Measurements from ENCODE around the gene ARFIP2.

ARFIP2 gene

GRCh38 chr11:6482441-6482840, 1.3 kb upstream of the ARFIP2 start:
- no peak for DNase-seq (ENCODE audit: low read depth in 3 of 3)

- DNase-seq (ENCODE audit: low read depth in 3 of 3) = no peak
These were observed 769 bp upstream of the ARFIP2 start for GRCh38 chr11:6481924-6482275.

DNA sequence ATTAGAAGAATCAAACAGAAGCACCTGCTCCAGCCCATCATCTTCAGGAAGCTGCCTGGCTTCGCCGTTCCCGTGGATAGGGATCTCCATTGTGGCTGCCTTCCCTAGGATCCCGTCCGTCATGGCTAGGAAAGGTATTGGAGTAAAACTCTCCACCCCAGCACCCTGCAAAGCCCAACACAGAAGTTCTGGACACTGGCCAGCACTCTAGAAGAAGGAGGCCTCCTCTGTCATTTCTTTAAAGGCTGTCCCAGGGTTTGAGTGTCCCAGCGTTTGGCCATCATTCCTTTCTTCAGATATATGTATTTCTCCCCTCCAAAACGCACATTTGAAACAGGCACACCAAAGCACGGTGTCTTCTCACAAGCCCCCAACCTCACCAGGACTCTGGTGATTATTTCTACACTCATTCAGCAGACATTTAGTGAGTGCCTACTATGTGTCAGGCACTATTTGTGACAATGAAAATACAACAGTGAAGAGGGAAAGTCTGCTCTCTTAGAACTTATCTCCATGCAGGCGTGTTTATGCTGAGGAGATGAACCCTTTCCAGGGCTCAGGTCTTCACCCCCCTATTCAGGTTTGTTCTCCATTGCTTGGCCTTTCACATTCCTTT, 724 bp downstream of the ARFIP2 start:
- DNase-seq (ENCODE audit: low read depth in 3 of 3) = no peak

- no peak for DNase-seq (ENCODE audit: low read depth in 3 of 3)
These were observed 4.6 kb downstream of the ARFIP2 start for GRCh38 chr11:6476571-6476970.

DNA sequence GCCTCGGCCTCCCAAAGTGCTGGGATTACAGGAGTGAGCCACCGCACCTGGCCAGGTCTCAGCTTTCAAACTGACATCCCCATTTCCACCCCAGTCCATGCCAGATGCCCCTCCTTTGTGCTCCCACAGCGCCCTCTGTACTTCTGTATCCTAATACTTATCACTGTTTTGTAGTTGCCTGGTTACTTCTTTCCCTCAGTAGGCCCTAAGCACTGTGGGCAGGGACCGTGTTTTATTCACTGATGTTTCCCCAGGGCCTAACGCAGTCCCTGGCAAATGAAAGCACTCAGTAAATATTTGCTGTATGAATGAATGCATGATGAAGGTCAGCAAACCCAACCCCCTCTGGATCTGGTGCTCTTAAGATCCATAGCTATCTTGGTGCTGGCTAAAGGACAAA, 5.2 kb downstream of the ARFIP2 start:
- DNase-seq (ENCODE audit: low read depth in 3 of 3) = no peak

DNA sequence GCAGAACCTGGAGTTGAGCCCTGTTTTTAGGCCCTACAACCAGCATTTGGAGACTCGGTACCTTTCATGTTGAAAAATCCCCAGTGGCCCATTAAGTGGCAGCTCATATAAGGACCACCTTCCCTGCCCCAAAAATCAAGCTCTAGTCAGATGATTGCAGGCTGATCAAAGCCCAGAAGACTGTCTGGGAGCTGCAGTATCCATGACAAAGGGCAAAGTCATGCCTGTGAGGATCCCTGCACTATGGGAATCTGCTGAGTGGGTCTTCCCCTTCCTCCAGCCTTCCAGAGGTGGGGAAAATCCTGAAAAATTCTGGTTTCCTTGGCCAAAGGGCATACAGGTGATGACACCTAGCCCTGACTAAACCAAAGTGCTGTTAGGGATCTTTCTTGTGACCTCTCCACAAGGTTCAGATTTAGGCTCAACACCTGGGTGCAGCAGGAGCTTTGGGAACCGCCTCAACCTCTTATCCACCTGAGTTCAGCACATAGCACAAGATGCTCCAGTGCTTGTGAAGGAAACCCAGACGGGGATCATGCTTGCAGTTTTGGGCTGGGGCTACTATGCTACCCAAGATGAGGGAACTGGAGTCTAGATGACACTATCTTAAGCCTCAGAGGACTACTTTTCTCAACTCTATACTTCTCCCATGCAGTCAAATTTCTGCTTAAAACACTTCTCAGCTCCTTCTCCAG, 6.2 kb downstream of the ARFIP2 start:
- DNase-seq (ENCODE audit: low read depth in 3 of 3) = no peak

DNA sequence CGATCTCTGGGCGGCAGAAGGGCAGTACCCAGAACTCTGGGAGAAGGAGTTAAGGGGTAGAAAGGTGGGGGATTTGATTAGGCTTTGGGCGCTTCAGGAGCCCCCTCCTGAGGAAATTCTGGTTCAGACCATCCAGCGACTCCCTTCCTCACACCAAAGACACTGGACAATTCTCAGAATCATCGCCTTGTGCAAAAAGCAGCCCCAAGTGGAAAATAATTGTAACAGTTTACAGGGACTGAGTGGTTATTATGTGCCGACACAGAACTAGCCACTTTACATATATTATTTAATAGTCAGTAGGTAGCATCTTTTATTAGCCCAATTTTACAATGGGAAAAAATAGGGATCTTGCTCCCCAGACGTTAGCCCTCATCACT, 6.7 kb downstream of the ARFIP2 start:
- DNase-seq (ENCODE audit: low read depth in 3 of 3) = no peak

DNA sequence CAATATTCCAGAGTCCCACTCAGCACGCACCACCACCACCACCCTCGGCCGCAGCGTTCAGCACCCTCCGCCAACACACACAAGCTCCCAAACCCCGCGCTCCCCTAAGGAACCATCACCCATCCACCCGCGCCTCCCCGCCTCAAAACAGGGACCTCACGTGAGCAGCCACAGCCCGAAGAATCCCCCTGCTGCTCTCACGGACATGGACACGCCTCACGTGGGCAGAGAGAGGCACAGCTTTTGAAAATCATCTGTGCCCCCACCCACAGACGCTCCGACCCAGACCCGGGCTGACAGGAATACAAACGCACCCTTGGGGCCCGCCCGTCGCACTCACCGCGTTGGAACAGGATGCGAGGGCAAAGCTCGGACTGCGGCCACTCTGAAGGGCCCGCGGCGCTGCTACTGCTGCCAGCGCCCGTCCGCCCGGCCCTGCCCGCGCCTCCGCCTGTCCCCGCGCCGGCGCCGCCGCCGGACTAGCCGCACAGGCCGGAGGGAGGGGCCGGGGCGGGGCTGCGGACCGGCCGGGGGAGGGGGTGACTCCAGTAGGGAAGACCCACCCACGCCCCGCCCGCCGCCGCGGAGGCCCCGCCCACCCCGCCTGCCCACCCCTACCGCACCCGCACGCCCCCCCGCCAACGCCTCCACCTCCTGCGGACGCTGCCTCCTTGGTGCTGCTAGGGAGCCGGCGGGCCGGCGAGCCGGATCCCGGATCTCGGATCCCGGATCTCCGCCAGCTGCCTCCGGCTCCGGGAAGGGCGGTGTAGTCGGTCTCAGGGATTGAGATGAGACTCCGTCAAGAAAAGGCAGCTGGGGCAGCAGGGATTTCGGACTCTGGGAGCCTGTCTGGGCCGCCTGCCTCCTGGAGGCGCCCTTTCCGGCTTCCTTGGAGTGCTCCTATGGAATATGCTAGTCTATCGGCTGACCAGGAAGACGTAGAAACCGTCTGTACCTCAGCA, 7.4 kb downstream of the ARFIP2 start, which contains the start of gene TRIM3:
TRIM3 (minus strand) TSS at position 491 of the 962 bp plus-strand sequence. CDS start 8,246 bp downstream, outside the sequence.
- DNase-seq (ENCODE audit: low read depth in 3 of 3) = peak; percentile 21 to 68 (median 42)

- DNase-seq (ENCODE audit: low read depth in 3 of 3) = no peak
These were observed 8.2 kb downstream of the ARFIP2 start for GRCh38 chr11:6472934-6473333.

DNA sequence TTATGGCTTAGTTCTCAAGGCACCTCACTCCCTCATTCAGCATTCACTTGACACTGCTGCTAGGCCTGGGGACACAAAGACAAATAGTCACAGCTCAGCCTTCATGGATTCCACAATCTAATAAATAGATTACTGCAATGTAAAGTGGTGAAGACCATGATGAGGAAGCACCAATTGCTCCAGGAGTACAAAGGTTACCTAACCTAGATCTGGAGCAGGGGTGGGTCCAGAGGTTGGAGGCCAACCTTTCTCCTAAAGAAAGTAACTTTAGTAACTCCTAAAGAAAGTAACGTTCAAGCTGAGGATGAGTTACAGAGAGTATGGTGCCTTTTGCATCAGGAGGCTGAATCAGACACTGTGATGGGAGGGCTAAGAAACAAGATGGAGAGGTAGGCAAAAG, 11.5 kb downstream of the ARFIP2 start:
- no peak for DNase-seq (ENCODE audit: low read depth in 3 of 3)

GRCh38 chr11:6468712-6469495, 12.2 kb downstream of the ARFIP2 start:
- DNase-seq (ENCODE audit: low read depth in 3 of 3) = peak in 1 of 3 experiments; percentile 12

DNA sequence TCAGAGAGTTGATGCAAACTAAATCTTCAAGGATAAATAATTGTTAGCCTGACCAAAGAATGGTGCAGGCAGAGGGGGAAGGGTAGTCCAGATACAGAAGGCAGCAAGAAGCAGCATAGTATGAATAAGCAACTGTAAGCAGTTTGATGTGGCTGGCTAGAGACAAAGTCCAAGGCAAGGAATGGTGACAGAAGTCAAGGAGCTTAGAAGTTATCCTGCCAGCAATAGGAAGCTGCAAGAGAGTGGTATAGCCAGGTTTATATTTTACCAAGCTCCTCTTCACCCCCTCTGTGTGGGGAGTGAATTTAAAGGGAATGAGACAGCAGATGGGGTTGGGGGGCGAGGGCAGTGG, 22.1 kb downstream of the ARFIP2 start:
- DNase-seq (ENCODE audit: low read depth in 3 of 3) = no peak

GRCh38 chr11:6458352-6459098, 22.6 kb downstream of the ARFIP2 start:
- no peak for DNase-seq (ENCODE audit: low read depth in 3 of 3)

DNA sequence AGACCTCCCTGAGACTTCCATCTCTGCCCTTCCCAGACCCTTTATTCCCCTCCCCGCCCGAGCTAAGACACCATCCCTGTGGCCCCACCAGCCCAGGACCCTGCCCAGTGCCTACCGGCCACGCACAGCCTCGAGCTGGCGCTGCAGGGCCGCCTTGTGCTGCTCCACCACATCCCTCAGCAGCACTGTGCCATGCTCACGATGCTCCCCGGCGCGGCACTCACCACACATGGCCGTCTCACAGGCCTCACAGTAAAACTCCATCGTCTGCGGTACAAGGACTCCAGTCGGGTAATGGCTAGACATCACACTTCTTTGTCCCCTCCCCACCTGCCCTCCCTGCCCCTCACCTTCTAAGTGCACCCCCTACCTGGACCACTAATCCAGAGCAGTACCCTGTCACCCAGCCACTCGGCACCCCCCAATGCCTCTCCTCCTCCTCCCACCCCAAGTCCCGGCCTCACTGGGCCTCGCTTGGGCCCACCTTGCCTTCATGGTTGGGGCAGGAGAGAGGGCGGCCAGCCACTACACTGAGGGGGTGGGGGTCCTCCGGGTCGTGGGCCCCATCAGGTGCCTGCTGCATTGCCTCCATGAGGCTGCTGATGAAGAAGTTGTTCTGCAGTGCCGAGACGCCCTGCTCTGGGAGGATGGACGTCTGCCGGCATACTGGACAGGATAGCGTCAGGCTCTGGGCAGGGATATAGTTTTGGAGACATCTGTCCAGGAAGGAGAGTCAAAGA, 23.4 kb downstream of the ARFIP2 start:
- DNase-seq (ENCODE audit: low read depth in 3 of 3) = no peak

DNA sequence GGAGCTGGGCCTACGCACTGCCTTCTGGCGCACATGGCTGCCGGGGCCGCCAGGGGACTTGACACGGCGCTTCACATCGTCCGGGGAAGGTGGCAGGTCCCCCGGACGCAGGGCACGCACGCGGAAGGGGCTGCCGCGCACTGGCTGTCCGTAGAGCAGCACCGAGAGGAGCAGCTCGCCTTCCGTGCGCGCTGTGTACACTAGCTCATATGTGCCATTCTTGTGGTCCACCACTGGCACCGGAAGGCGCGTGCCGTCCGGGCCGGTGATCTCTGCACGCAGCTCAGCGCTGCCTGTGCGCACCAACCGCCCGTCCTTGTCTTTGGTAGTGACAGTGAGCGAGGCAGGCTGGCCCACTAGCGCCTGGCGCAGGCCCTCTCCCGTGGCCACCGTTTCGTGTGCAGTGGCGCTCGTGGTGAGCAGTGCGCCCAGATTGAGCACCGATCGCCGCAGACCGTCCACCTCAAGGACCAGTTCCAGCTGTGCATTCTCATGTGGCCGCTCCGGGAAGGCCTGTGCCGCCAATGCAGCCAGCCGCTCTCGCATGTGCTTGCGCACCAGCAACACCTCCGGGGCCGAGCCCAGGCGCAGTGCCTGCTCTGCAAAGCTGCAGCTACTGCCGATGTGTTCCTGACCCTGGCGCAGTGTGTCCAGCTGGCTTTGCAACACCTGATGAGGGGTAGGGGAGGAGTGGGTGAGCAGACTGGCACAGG, 24.6 kb downstream of the ARFIP2 start:
- DNase-seq (ENCODE audit: low read depth in 3 of 3) = no peak

- no peak for DNase-seq (ENCODE audit: low read depth in 3 of 3)
These were observed 26.1 kb downstream of the ARFIP2 start for GRCh38 chr11:6455070-6455469.

- no peak for DNase-seq (ENCODE audit: low read depth in 3 of 3)
These were observed 28.0 kb downstream of the ARFIP2 start for GRCh38 chr11:6453152-6453551.

DNA sequence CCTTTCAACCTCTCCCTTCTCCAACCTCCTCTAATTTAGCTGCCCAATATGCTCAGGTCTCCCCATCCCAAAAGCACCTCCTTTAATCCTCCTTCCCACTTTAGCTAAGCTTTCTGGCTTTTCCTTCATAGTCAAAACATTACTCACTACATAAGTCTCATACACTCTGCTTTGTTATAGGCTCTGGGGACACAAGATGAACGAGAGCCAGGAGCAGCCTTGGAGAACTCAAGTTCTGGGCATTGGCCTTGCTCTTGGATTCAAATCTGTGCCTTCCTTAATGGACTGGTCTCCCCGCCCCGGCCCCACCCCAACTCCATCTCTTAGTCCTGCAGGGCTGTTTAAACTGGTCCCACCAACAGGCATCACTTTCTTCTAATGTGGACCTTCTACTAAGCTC, 28.9 kb downstream of the ARFIP2 start:
- no peak for DNase-seq (ENCODE audit: low read depth in 3 of 3)

DNA sequence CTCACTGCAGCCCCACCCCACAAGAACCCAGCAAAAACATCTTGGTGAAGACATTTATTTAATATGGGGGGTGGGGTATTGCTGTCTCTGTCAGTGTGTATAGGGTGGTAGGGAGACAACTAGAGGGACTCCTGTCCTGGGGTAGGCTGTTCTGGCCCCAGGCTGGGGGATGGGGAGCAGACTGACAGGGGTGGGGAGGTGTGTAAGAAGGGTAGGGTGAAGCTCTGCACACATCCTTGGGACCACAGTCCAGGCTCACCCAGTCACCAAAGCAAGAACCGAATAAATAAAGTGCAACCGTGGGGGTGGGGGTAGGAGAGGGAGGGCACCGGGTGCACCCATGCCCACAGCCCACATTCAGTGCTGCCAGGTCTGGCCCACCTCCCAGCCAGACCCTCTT, 32.6 kb downstream of the ARFIP2 start:
- no peak for DNase-seq (ENCODE audit: low read depth in 3 of 3)
